Measurements from ENCODE around the gene TRAF2. TPM values are rescaled to one million over a fixed set of nuclear protein-coding genes. Genes with fewer than 3 reads are reported as not detected.

The TRAF2 gene
- total RNA-seq, 1 donor from 2014 or later = 16.5 TPM

DNA sequence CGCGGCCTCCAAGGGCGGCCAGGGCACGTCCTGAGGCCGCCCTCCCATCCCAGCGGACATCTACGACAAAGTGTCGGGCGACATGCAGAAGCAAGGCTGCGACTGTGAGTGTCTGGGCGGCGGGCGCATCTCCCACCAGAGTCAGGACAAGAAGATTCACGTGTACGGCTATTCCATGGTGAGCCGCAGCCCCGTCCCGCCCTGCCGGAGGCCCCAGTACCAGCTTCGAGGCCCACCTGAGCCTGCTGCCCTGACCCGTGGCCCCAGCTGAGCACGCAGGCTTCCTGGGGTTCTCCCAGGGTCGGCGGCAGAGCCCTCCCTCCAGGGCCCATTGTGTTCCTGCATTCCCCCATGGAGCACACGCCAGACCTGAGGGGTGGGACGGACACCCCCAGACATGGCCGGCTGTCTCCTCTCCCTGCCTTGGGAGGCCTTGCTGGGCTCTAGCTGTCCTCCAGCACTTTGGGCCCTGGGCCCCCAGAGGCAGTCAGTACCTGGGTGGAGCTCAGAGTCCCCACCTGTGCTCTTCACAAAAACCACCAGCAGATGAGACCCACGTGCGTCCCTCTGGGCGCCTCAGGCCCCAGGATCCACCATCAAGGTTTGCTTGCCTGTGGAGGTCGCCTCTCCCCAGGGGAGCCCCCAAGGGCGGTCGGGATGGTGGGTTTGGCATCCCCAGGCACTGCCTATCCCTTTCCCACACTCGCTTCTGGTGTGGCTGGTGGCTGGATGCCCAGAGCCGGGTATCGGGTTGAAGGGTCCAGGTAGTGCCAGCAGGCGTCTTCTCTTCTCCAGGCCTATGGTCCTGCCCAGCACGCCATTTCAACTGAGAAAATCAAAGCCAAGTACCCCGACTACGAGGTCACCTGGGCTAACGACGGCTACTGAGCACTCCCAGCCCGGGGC is 36.1 kb upstream of the TRAF2 start:
- peaks cover 16% of the 10 kb centered on the region for H3K36me3 ChIP-seq
- ATAC-seq (no peak), DNase-seq (no peak)
- no peaks in the 10 kb centered on the region for H3K9me3 ChIP-seq
- peak overlapping the region; percentile 86 for H3K27ac ChIP-seq
- peaks cover 27% of the 10 kb centered on the region for H3K4me1 ChIP-seq
- TF ChIP-seq, protein P1, sequence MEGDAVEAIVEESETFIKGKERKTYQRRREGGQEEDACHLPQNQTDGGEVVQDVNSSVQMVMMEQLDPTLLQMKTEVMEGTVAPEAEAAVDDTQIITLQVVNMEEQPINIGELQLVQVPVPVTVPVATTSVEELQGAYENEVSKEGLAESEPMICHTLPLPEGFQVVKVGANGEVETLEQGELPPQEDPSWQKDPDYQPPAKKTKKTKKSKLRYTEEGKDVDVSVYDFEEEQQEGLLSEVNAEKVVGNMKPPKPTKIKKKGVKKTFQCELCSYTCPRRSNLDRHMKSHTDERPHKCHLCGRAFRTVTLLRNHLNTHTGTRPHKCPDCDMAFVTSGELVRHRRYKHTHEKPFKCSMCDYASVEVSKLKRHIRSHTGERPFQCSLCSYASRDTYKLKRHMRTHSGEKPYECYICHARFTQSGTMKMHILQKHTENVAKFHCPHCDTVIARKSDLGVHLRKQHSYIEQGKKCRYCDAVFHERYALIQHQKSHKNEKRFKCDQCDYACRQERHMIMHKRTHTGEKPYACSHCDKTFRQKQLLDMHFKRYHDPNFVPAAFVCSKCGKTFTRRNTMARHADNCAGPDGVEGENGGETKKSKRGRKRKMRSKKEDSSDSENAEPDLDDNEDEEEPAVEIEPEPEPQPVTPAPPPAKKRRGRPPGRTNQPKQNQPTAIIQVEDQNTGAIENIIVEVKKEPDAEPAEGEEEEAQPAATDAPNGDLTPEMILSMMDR (IDR thresholded peaks at IDR 0.05) = no peak
- intact Hi-C loops (cut with DNase I) = no loop called here
- H3K27me3 ChIP-seq (ENCODE audit: low read depth) = peaks cover 13% of the 10 kb centered on the region
- H3K4me3 ChIP-seq = peak overlapping the region; percentile 94

DNA sequence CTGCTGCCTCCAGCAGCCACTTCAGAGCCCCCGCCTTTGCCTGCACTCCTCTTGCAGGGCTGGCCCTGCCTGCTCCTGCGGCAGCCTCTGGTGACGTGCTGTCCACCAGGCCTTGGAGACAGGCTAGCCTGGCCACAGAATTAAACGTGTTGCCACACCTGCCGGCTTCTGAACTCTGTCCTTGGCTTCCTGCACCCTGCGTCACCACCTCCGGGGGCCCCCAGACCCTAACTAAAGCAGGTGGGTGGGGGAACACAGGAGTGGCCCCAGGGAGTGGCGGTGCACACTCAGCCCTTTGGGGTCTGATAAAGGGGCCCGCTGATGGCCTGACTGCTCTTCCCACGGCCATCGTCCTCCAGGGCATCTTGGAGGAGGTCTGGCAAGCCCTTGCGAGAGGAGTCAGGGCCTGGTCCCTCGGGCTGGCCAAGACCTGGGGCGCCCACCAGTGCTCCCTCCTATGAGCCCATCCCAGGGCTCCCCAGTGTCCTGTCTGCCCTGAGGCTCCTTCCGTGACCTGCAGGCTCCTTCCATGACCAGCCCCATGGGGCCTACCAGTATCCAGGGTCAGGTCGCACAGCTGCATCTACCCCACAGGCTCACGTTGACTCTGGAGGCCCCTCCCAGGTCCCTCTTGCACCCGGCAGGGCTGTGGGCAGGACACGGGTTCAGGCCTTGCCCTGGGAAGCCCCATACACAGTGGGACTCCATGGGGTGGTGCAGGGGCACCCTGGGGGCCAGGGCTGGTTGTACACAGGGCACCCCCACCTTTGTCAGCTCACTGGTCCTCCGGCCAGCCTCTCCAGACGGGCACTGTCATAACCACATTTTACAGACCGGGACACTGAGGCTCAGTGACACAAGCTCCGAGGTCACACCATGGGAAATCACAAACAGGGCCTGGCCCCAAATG is 35.2 kb upstream of the TRAF2 start:
- ATAC-seq (no peak), DNase-seq (no peak)
- intact Hi-C loops (cut with DNase I) = no loop called here
- H3K9me3 ChIP-seq = no peaks in the 10 kb centered on the region
- peaks cover 5% of the 10 kb centered on the region for H3K27me3 ChIP-seq (ENCODE audit: low read depth)
- TF ChIP-seq, protein P1 (IDR thresholded peaks at IDR 0.05) = no peak
- peaks cover 16% of the 10 kb centered on the region for H3K36me3 ChIP-seq
- H3K4me1 ChIP-seq = peaks cover 27% of the 10 kb centered on the region
- no peak overlapping the region for H3K4me3 ChIP-seq
- H3K27ac ChIP-seq = no peak overlapping the region

DNA sequence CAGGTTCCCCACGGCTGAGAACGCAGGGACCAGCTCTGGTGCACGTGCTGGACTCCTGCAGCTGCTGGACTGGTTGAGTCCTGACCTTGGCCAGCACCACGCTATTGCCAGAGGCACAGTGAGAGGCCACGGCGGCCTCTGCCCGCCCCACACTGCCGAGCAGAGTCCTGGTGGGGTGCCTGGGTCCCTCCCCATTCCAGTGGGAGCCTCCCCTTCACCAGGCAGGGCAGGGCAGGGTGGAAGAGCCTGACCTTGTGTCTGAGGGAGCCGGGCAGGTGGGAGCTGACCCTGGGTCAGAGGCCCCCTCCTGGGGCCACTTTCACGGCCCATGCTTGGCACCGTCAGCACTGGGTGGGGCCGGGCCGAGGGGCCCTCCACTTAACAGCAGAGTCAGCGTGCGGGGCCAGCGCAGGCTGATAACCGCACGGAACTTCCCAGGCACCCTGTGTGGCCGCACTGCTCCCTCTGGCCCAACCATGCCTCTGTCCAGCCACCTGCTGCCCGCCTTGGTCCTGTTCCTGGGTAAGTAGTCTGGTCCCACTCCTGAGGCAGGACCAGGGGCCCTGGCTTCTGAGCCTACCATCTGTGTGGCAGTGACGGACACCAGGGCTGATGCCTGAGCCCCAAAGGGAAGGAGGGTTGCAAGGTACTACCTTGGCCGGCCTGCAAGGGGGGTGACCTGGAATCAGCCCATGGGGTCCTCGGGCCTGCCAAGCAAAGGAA is 34.2 kb upstream of the TRAF2 start, which contains the start of gene MAMDC4:
MAMDC4 (plus strand) TSS at position 406 of the 723 bp plus-strand sequence; CDS start at position 477, 71 bp downstream.
- intact Hi-C loops (cut with DNase I) = no loop called here
- DNase-seq (no peak), ATAC-seq (no peak)
- H3K4me1 ChIP-seq = peaks cover 25% of the 10 kb centered on the region
- no peak within 1 kb of the TSS for H3K4me3 ChIP-seq
- H3K9me3 ChIP-seq = no peaks in the 10 kb centered on the region
- no peaks in the 10 kb centered on the region for H3K27me3 ChIP-seq (ENCODE audit: low read depth)
- TF ChIP-seq, protein P1 (IDR thresholded peaks at IDR 0.05) = no peak
- no peak within 1 kb of the TSS for H3K27ac ChIP-seq
- H3K36me3 ChIP-seq = peaks cover 16% of the 10 kb centered on the region

DNA sequence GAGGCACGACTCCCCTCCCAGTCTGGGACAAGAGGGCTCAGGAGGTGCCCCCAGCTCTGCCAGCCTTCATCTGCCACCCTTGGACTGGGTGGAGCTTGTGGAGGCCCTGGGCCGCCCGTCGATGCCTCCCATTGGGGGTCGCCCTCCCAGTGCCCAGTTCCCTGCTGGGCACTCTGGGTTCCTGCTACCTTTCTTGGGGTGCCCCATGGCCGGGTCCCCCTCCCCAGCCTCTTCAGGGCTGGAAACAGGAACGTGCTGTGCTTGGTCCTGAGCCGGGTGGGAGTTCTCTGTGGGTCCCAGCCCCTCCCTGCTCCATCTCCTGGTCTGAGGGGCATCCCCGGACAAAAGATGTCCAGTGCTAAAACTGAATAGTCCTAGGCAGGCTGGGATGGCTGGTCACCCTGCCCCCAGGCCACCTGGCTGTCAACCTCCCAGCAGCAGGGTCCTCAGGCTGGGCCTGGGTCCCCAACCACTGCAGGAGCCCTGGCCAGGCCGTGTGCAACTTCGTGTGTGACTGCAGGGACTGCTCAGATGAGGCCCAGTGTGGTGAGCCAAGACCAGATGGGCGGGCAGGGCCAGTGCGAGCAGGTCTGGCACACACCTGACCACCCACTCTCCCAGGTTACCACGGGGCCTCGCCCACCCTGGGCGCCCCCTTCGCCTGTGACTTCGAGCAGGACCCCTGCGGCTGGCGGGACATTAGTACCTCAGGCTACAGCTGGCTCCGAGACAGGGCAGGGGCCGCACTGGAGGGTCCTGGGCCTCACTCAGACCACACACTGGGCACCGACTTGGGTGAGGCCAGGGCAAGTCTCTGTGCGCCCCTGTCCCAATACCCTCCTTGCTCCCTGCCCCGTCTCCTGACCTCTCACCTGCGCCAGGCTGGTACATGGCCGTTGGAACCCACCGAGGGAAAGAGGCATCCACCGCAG is 33.4 kb upstream of the TRAF2 start:
- H3K36me3 ChIP-seq = peaks cover 16% of the 10 kb centered on the region
- H3K27me3 ChIP-seq (ENCODE audit: low read depth) = no peaks in the 10 kb centered on the region
- ATAC-seq (no peak), DNase-seq (no peak)
- peaks cover 19% of the 10 kb centered on the region for H3K4me1 ChIP-seq
- TF ChIP-seq, protein P1 (IDR thresholded peaks at IDR 0.05) = no peak
- H3K4me3 ChIP-seq = no peak overlapping the region
- H3K9me3 ChIP-seq = no peaks in the 10 kb centered on the region
- intact Hi-C loops (cut with DNase I) = no loop called here
- H3K27ac ChIP-seq = no peak overlapping the region

Measured in lower lobe of right lung (tissue), 2 donors.